ACC112 (cell line): ENCODE measurements around the gene SHANK2.

ENCODE experiments used
- H2AFZ ChIP-seq: fragments of 200-600 bp; sonication (generic); one replicate; pipeline ENCODE4 v1.6.0; 2017; ENCODE audit warnings: antibody characterized with exemption, low read length; ENCODE audit not compliant: unreplicated experiment
- H3K27ac ChIP-seq: fragments of 200-600 bp; sonication (generic); 2 replicates; pipeline ENCODE4 v1.5.1; 2014; ENCODE audit warnings: low read depth, mild to moderate bottlenecking, antibody characterized with exemption, low read length, moderate library complexity
- H3K27me3 ChIP-seq: fragments of 200-600 bp; sonication (generic); 2 replicates; pipeline ENCODE4 v1.6.1; 2014; ENCODE audit warnings: mild to moderate bottlenecking, antibody characterized with exemption, low read length, moderate library complexity, mixed read lengths; ENCODE audit not compliant: insufficient read depth
- H3K36me3 ChIP-seq: fragments of 200-600 bp; sonication (generic); 2 replicates; pipeline ENCODE4 v1.6.1; 2016; ENCODE audit warnings: mild to moderate bottlenecking, antibody characterized with exemption, low read length, moderate library complexity, mixed read lengths; ENCODE audit not compliant: insufficient read depth
- H3K4me1 ChIP-seq: fragments of 200-600 bp; sonication (generic); one replicate; pipeline ENCODE4 v1.6.1; 2016; ENCODE audit warnings: low read length, mixed read lengths; ENCODE audit not compliant: insufficient read depth, unreplicated experiment, control insufficient read depth
- H3K4me3 ChIP-seq: fragments of 200-600 bp; sonication (generic); 2 replicates; pipeline ENCODE4 v1.5.1; 2014; ENCODE audit warnings: mild to moderate bottlenecking, low read depth, low read length
- H3K79me2 ChIP-seq: fragments of 200-600 bp; sonication (generic); one replicate; pipeline ENCODE4 v1.6.0; 2016; ENCODE audit warnings: low read length; ENCODE audit not compliant: control insufficient read depth, unreplicated experiment, insufficient read depth

Gene SHANK2

DNA sequence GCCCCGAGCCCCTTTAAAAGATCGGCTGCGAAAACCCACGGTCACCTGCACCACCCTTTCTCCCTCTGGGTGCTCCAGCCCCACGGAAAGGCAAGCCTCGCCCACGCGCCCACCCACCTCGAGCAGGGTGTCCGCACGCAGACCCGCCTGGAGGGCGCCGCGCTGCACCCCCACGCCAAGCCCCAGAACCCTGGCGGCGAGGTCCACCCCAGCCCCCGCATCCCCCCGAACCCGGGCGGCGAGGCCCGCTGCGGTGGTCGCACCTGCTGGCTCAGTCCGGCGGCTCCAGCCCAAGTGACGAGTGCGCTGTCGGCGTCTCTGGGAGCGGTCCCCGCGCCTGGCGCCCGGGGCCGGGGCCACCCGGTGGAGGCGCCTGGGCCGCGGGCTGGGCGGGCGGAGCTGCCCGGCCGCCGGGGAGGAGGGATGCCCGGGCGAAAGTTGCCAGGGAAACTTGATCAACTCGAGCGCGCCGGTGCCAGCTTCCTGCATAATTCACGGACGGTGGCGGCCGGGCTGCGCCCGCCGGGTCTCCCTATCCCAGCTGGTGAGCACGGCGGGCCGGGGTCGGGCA lies 1.1 kb downstream of the SHANK2 start:
- Histone ChIP-seq H3K27ac (no peak overlapping the region), H3K4me1 (peaks cover 14% of the 10 kb centered on the region), H3K36me3 (no peaks in the 10 kb centered on the region), H3K4me3 (peak overlapping the region; percentile 90), H3K27me3 (no peaks in the 10 kb centered on the region), H2AFZ (peak overlapping the region; percentile 59), H3K79me2 (no peaks in the 10 kb centered on the region)

- peak overlapping the region; percentile 90 for H3K4me3 ChIP-seq
Measured at GRCh38 chr11:71250523-71251150, 1.7 kb downstream of the SHANK2 start.

GRCh38 chr11:71249301-71249700 lies 3.1 kb downstream of the SHANK2 start:
- H3K36me3 ChIP-seq, result no peaks in the 10 kb centered on the region
- H2AFZ ChIP-seq, result no peak overlapping the region
- H3K4me3 ChIP-seq, result no peak overlapping the region
- H3K79me2 ChIP-seq, result no peaks in the 10 kb centered on the region
- peaks cover 14% of the 10 kb centered on the region for H3K4me1 ChIP-seq
- H3K27me3 ChIP-seq, result no peaks in the 10 kb centered on the region
- no peak overlapping the region for H3K27ac ChIP-seq

More at GRCh38 chr11:71250523-71251150, 1.7 kb downstream of the SHANK2 start:
- H3K27me3 ChIP-seq, result no peaks in the 10 kb centered on the region
- peaks cover 14% of the 10 kb centered on the region for H3K4me1 ChIP-seq
- no peak overlapping the region for H2AFZ ChIP-seq
- H3K36me3 ChIP-seq, result no peaks in the 10 kb centered on the region
- H3K27ac ChIP-seq, result no peak overlapping the region
- no peaks in the 10 kb centered on the region for H3K79me2 ChIP-seq

DNA sequence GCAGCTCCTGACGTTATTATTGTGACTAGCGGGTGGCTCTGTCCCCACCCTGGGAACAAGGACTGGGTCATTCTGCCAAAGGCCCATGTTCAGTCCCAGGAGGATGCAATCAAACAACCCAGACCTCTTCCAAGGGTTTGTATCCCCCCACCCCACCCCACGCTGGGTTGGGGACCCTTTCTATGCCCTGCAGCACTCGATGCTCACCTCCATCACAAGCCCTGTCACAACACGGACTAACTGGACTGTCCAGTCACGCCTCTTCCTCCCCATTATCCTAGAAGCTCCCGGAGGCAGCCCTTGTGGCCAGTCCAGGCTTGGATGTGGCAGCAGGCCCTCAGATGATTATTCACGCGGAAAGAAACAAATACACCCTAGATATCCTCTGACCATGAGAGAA lies 3.7 kb downstream of the SHANK2 start:
- Histone ChIP-seq H3K4me3 (no peak overlapping the region), H3K4me1 (peaks cover 11% of the 10 kb centered on the region), H3K27me3 (no peaks in the 10 kb centered on the region), H3K79me2 (no peaks in the 10 kb centered on the region), H3K36me3 (no peaks in the 10 kb centered on the region), H3K27ac (no peak overlapping the region), H2AFZ (no peak overlapping the region)

- H3K4me1 ChIP-seq, result peaks cover 6% of the 10 kb centered on the region
- no peaks in the 10 kb centered on the region for H3K27me3 ChIP-seq
- no peak overlapping the region for H2AFZ ChIP-seq
- H3K36me3 ChIP-seq, result no peaks in the 10 kb centered on the region
- no peak overlapping the region for H3K27ac ChIP-seq
- H3K79me2 ChIP-seq, result no peaks in the 10 kb centered on the region
- H3K4me3 ChIP-seq, result no peak overlapping the region
Measured at GRCh38 chr11:71248251-71248570, 4.2 kb downstream of the SHANK2 start.

DNA sequence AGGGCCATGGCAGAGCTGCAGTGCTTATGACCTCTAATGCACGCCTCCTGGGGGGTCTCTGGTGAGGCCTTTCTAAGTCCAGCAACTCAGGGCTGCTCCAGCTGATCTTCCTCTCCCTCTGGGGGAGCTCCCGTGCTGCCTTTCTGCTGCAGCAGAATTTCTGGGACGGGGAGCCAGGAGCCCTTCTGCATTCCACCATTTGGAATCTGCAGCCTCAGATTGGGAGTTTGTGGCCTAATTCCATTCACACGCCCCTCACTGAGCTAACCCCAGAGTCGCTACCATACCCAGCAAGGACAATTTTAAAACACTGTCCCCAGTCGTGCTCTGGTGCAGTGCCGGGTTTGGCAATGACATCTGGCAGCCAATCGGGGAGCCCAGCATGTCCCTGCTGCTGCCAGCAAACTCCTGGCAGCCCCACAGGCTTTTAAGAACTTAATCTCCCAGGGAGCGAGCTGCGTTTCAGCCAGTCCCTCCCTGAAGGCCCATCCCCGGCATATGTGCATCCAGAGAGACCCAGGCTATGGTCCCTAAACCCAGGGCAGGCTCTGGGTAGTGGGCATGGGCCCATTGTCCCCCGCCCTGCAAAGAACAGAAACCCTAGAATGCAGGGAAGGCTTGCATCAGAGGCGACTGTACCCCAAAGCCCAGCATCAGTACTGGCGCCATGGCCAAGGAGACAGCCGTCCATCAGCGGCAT lies 4.7 kb downstream of the SHANK2 start:
- Histone ChIP-seq H3K36me3 (no peaks in the 10 kb centered on the region), H3K4me1 (peaks cover 6% of the 10 kb centered on the region), H3K27ac (no peak overlapping the region)

GRCh38 chr11:71246559-71246958 lies 5.8 kb downstream of the SHANK2 start:
- Histone ChIP-seq H3K79me2 (no peaks in the 10 kb centered on the region), H3K4me3 (no peak overlapping the region), H2AFZ (no peak overlapping the region), H3K4me1 (peaks cover 13% of the 10 kb centered on the region), H3K27ac (no peak overlapping the region), H3K36me3 (no peaks in the 10 kb centered on the region), H3K27me3 (no peaks in the 10 kb centered on the region)

More for the DNA sequence above, 4.7 kb downstream of the SHANK2 start:
- Histone ChIP-seq H3K79me2 (no peaks in the 10 kb centered on the region), H3K27me3 (no peaks in the 10 kb centered on the region), H2AFZ (no peak overlapping the region), H3K4me3 (no peak overlapping the region)

- no peaks in the 10 kb centered on the region for H3K36me3 ChIP-seq
- no peak overlapping the region for H2AFZ ChIP-seq
- no peak overlapping the region for H3K27ac ChIP-seq
- H3K4me1 ChIP-seq, result peaks cover 15% of the 10 kb centered on the region
- H3K79me2 ChIP-seq, result no peaks in the 10 kb centered on the region
- H3K27me3 ChIP-seq, result no peaks in the 10 kb centered on the region
- H3K4me3 ChIP-seq, result no peak overlapping the region
Measured at GRCh38 chr11:71245601-71246391, 6.6 kb downstream of the SHANK2 start.

- no peak overlapping the region for H2AFZ ChIP-seq
- no peaks in the 10 kb centered on the region for H3K36me3 ChIP-seq
- H3K79me2 ChIP-seq, result no peaks in the 10 kb centered on the region
- peaks cover 20% of the 10 kb centered on the region for H3K4me1 ChIP-seq
- H3K27me3 ChIP-seq, result no peaks in the 10 kb centered on the region
- H3K27ac ChIP-seq, result no peak overlapping the region
- no peak overlapping the region for H3K4me3 ChIP-seq
Measured at GRCh38 chr11:71244116-71244810, 8.1 kb downstream of the SHANK2 start.

DNA sequence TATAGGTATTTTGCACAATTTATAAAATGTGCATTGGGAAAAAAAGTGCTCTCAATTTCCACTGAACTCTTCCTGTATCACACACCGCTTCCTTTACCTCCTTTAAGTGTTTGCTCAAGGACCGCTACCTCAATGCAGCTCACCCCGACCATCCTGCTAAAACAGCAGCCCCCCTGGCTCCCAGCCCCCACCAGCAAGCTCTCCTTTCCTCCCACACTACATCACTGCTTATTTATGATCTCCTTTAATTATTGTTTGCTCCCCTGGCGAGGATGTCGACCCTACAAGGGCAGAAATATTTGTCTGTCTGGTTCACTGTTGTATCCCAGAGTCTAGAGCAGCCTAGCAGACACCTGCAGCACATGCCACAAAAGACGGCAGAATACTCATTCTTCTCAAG lies 10.0 kb downstream of the SHANK2 start:
- Histone ChIP-seq H3K27ac (peak overlapping the region; percentile 97; the same call in 1 of the 2 replicates), H2AFZ (no peak overlapping the region), H3K36me3 (no peaks in the 10 kb centered on the region), H3K79me2 (no peaks in the 10 kb centered on the region), H3K4me3 (no peak overlapping the region), H3K4me1 (peaks cover 20% of the 10 kb centered on the region), H3K27me3 (no peaks in the 10 kb centered on the region)
